Measurements from ENCODE around the gene MTG2. TPM values are rescaled to one million over a fixed set of nuclear protein-coding genes. Genes with fewer than 3 reads are reported as not detected.
A peak's percentile ranks its signal among the peaks of the same experiment; 100 is the strongest.

The MTG2 gene
- total and polyA plus RNA-seq, 2 of the 13 experiments (the other 11 are each of a cell fraction or from before 2014, with no cell fraction given), result 20.4 to 37.8 TPM

DNA sequence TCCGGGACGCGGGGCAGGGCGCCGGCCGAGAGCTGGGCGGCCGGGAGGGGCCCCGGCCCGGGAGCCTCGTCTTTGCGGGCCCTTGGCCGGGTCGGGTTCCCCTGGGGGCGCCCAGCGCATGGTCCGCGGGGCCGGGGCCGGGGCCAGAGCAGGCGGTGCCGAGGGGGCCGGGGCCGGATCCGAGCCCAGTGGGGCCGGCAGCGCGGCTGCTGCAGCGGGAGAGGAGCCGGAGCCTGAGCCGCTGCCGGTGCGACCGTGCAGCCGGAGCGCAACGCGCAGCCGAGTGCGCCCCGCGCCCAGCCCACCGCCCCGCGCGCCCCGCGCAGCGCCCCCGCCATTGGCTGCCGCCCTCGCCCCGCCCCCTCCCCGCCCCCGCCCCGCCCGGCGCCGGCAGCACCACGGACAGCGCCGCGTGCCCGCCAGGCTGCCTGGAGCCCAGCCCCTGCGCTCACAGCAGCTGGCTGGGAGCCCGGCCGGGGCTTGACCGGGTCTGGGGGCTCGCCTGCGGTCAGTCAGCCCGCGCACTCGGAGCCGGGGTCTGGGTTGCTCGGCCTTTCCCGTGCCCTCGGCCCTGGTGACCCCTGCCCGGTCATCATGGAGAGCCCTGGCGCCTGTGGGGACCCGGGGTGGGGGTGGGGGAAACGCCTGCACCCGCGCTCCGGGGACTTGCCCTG is 37.3 kb downstream of the MTG2 start, which contains the start of gene HRH3 (continued):
- TF ChIP-seq ZNF747 (CRISPR knock-in tag; IDR thresholded peaks at IDR 0.05; ENCODE audit: borderline replicate concordance) (no peak), ZNF317 (CRISPR knock-in tag; IDR thresholded peaks at IDR 0.05) (no peak), FLYWCH1 (CRISPR knock-in tag; IDR thresholded peaks at IDR 0.05) (no peak), ZMYM2 (CRISPR knock-in tag; IDR thresholded peaks at IDR 0.05) (no peak), DPF2 (CRISPR knock-in tag; IDR thresholded peaks at IDR 0.05; ENCODE audit: borderline replicate concordance, low read depth) (no peak), TBX2 (CRISPR knock-in tag; IDR thresholded peaks at IDR 0.05; ENCODE audit: borderline replicate concordance) (peak; percentile 52; the same call in 1 of the 2 replicates), HNRNPH1 (optimal IDR thresholded peaks at IDR 0.05; ENCODE audit: low read depth, low read length) (no peak), ZFP90 (CRISPR knock-in tag; IDR thresholded peaks at IDR 0.05; ENCODE audit: borderline replicate concordance) (no peak), POLR2A (IDR thresholded peaks at IDR 0.05; ENCODE audit: insufficient read depth in 1 of 2, low read depth in 2 of 2, low read length in 2 of 2) (no peak), ZNF33A (CRISPR knock-in tag; IDR thresholded peaks at IDR 0.05; ENCODE audit: borderline replicate concordance) (no peak), ZMAT3 (CRISPR knock-in tag; conservative IDR thresholded peaks at IDR 0.05) (peak; percentile 94), ERF (CRISPR knock-in tag; IDR thresholded peaks at IDR 0.05) (peak; percentile 90), RFX1 (IDR thresholded peaks at IDR 0.05) (no peak), NFE2L1 (CRISPR knock-in tag; IDR thresholded peaks at IDR 0.05; ENCODE audit: borderline replicate concordance) (no peak), ZNF33B (CRISPR knock-in tag; IDR thresholded peaks at IDR 0.05) (0 out of 2 replicates have a peak, but pooled peaks have one; percentile 57)
- TF ChIP-seq, protein P1, sequence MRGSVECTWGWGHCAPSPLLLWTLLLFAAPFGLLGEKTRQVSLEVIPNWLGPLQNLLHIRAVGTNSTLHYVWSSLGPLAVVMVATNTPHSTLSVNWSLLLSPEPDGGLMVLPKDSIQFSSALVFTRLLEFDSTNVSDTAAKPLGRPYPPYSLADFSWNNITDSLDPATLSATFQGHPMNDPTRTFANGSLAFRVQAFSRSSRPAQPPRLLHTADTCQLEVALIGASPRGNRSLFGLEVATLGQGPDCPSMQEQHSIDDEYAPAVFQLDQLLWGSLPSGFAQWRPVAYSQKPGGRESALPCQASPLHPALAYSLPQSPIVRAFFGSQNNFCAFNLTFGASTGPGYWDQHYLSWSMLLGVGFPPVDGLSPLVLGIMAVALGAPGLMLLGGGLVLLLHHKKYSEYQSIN (CRISPR knock-in tag; IDR thresholded peaks at IDR 0.05; ENCODE audit: borderline replicate concordance), result no peak
- TF ChIP-seq, protein P2, sequence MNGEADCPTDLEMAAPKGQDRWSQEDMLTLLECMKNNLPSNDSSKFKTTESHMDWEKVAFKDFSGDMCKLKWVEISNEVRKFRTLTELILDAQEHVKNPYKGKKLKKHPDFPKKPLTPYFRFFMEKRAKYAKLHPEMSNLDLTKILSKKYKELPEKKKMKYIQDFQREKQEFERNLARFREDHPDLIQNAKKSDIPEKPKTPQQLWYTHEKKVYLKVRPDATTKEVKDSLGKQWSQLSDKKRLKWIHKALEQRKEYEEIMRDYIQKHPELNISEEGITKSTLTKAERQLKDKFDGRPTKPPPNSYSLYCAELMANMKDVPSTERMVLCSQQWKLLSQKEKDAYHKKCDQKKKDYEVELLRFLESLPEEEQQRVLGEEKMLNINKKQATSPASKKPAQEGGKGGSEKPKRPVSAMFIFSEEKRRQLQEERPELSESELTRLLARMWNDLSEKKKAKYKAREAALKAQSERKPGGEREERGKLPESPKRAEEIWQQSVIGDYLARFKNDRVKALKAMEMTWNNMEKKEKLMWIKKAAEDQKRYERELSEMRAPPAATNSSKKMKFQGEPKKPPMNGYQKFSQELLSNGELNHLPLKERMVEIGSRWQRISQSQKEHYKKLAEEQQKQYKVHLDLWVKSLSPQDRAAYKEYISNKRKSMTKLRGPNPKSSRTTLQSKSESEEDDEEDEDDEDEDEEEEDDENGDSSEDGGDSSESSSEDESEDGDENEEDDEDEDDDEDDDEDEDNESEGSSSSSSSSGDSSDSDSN (CRISPR knock-in tag; IDR thresholded peaks at IDR 0.05), result peak; percentile 57; the same call in 1 of the 2 replicates
- TF ChIP-seq, protein P3, sequence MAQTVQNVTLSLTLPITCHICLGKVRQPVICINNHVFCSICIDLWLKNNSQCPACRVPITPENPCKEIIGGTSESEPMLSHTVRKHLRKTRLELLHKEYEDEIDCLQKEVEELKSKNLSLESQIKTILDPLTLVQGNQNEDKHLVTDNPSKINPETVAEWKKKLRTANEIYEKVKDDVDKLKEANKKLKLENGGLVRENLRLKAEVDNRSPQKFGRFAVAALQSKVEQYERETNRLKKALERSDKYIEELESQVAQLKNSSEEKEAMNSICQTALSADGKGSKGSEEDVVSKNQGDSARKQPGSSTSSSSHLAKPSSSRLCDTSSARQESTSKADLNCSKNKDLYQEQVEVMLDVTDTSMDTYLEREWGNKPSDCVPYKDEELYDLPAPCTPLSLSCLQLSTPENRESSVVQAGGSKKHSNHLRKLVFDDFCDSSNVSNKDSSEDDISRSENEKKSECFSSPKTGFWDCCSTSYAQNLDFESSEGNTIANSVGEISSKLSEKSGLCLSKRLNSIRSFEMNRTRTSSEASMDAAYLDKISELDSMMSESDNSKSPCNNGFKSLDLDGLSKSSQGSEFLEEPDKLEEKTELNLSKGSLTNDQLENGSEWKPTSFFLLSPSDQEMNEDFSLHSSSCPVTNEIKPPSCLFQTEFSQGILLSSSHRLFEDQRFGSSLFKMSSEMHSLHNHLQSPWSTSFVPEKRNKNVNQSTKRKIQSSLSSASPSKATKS (CRISPR knock-in tag; IDR thresholded peaks at IDR 0.05), result no peak
- TF ChIP-seq, protein P4, sequence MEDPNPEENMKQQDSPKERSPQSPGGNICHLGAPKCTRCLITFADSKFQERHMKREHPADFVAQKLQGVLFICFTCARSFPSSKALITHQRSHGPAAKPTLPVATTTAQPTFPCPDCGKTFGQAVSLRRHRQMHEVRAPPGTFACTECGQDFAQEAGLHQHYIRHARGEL (CRISPR knock-in tag; IDR thresholded peaks at IDR 0.05), result no peak

Measured in HepG2 (cell line).